IMR-90 (cell line): Measurements from ENCODE around the gene UPK1B. TPM values are rescaled to one million over a fixed set of nuclear protein-coding genes. Genes with fewer than 3 reads are reported as not detected.

ENCODE experiments used
- ATAC-seq: fragments of 200-7000 bp; cut with Tn5 transposase; 2 replicates; pipeline ENCODE4 v1.9.1; 2020; ENCODE audit warnings: low read depth, mild to moderate bottlenecking, moderate library complexity
- BruUV-seq: library from RNA; stranded (reverse); fragments of 400-500 nt; replicated peaks from 2 replicates; lab custom pipeline; 2021; lab: Mats Ljungman, UMichigan
- CTCF ChIA-PET: fragments of 300-600 bp; formaldehyde crosslinking; extraction: SDS; loops from one replicate; lab custom pipeline; 2021; ENCODE audit warnings: antibody characterized with exemption; lab: Yijun Ruan, JAX
- POLR2A ChIA-PET: fragments of 300-600 bp; sonication (Branson Sonifier 250); formaldehyde crosslinking; loops from one replicate; lab custom pipeline; 2022; ENCODE audit warnings: antibody characterized with exemption; ENCODE audit not compliant: unreplicated experiment; lab: Charles Lee
- DNase-seq: peaks from one replicate; pipeline ENCODE4 v3.0.0; 2013
- H2AFZ ChIP-seq: replicated peaks from 2 replicates; pipeline ENCODE3; 2013; ENCODE audit warnings: low read length, mild to moderate bottlenecking; ENCODE audit not compliant: poor library complexity
- H2AK5ac ChIP-seq: 2 replicates; pipeline ENCODE4 v1.6.1; 2013; ENCODE audit warnings: low read depth, low read length, inconsistent platforms
- H2AK9ac ChIP-seq: replicated peaks from 2 replicates; pipeline ENCODE3; 2013; ENCODE audit warnings: mild to moderate bottlenecking, low read depth, low read length, moderate library complexity; ENCODE audit not compliant: poor library complexity
- H2BK120ac ChIP-seq: 2 replicates; pipeline ENCODE4 v1.6.1; 2013; ENCODE audit warnings: low read depth, low read length, inconsistent platforms
- H2BK15ac ChIP-seq: 3 replicates; pipeline ENCODE4 v1.6.1; 2013; ENCODE audit warnings: low read depth, low read length, inconsistent platforms
- H2BK20ac ChIP-seq: 2 replicates; pipeline ENCODE4 v1.6.1; 2013; ENCODE audit warnings: low read depth, mild to moderate bottlenecking, inconsistent platforms, low read length, moderate library complexity
- H2BK5ac ChIP-seq: 2 replicates; pipeline ENCODE4 v1.6.1; 2013; ENCODE audit warnings: mild to moderate bottlenecking, low read depth, low read length, inconsistent platforms; ENCODE audit not compliant: poor library complexity, severe bottlenecking
- H3K14ac ChIP-seq: replicated peaks from 2 replicates; pipeline ENCODE4 v1.6.1; 2013; ENCODE audit warnings: low read depth, low read length, inconsistent platforms
- H3K18ac ChIP-seq: 2 replicates; pipeline ENCODE4 v1.6.1; 2013; ENCODE audit warnings: low read depth, low read length, control low read depth
- H3K23ac ChIP-seq: 2 replicates; pipeline ENCODE4 v1.6.1; 2013; ENCODE audit warnings: low read depth, low read length, inconsistent platforms
- H3K27ac ChIP-seq: 2 replicates; pipeline ENCODE4 v1.5.1; 2013; ENCODE audit warnings: mild to moderate bottlenecking, control low read depth, low read length; ENCODE audit not compliant: insufficient read depth
- H3K27me3 ChIP-seq: 2 replicates; pipeline ENCODE4 v1.6.1; 2013; ENCODE audit warnings: low read length; ENCODE audit not compliant: control insufficient read depth, insufficient read depth
- H3K36me3 ChIP-seq: 2 replicates; pipeline ENCODE4 v1.6.1; 2013; ENCODE audit warnings: low read length, mixed read lengths; ENCODE audit not compliant: control insufficient read depth, insufficient read depth
- H3K4ac ChIP-seq: 2 replicates; pipeline ENCODE4 v1.6.1; 2013; ENCODE audit warnings: low read depth, low read length, inconsistent platforms
- H3K4me1 ChIP-seq: 2 replicates; pipeline ENCODE4 v1.6.1; 2013; ENCODE audit warnings: low read length, mixed read lengths; ENCODE audit not compliant: control insufficient read depth, insufficient read depth
- H3K4me2 ChIP-seq: 2 replicates; pipeline ENCODE4 v1.6.1; 2013; ENCODE audit warnings: low read depth, mild to moderate bottlenecking, control low read depth, low read length, moderate library complexity
- H3K4me3 ChIP-seq: 2 replicates; pipeline ENCODE4 v1.5.1; 2013; ENCODE audit warnings: low read depth, mild to moderate bottlenecking, control low read depth, low read length, moderate library complexity; ENCODE audit not compliant: insufficient read depth
- H3K56ac ChIP-seq: 2 replicates; pipeline ENCODE4 v1.6.1; 2013; ENCODE audit warnings: low read length, inconsistent platforms; ENCODE audit not compliant: insufficient read depth; ENCODE audit errors: extremely low read depth
- H3K79me1 ChIP-seq, 2 experiments: 2 replicates each; pipeline ENCODE4 v1.6.1; 2013; ENCODE audit warnings: low read length in 2 of 2, inconsistent platforms in 1 of 2, low read depth in 1 of 2
- H3K9ac ChIP-seq: 2 replicates; pipeline ENCODE4 v1.6.1; 2013; ENCODE audit warnings: low read depth, low read length, control low read depth
- H3K9me1 ChIP-seq: 2 replicates; pipeline ENCODE4 v1.6.1; 2013; ENCODE audit warnings: low read length, inconsistent platforms; ENCODE audit not compliant: insufficient read depth
- H3K9me3 ChIP-seq: 2 replicates; pipeline ENCODE4 v1.6.1; 2013; ENCODE audit warnings: low read length; ENCODE audit not compliant: control insufficient read depth, insufficient read depth
- H4K20me1 ChIP-seq: 2 replicates; pipeline ENCODE4 v1.6.1; 2013; ENCODE audit warnings: low read length, inconsistent platforms; ENCODE audit not compliant: insufficient read depth
- H4K5ac ChIP-seq: 2 replicates; pipeline ENCODE4 v1.6.1; 2013; ENCODE audit warnings: mild to moderate bottlenecking, low read depth, low read length, control low read depth
- H4K8ac ChIP-seq, 2 experiments: 2 replicates each; pipeline ENCODE4 v1.6.1; 2013; ENCODE audit warnings: low read depth in 2 of 2, low read length in 2 of 2, control low read depth in 1 of 2, inconsistent platforms in 1 of 2
- H4K91ac ChIP-seq: 2 replicates; pipeline ENCODE4 v1.6.1; 2013; ENCODE audit warnings: low read depth, low read length, inconsistent platforms; ENCODE audit not compliant: insufficient read depth
- BHLHE40 ChIP-seq: fragments of 150-350 bp; IDR thresholded peaks from 2 replicates; pipeline ENCODE4 v1.6.1; 2016; ENCODE audit warnings: mild to moderate bottlenecking, low read depth, low read length
- CEBPB ChIP-seq: IDR thresholded peaks from 2 replicates; pipeline ENCODE4 v1.6.1; 2012; ENCODE audit warnings: low read depth, low read length, improper control_type of control experiment
- CHD1 ChIP-seq: IDR thresholded peaks from 2 replicates; pipeline ENCODE4 v1.6.1; 2012; ENCODE audit warnings: low read depth, low read length, improper control_type of control experiment
- CTCF ChIP-seq: conservative IDR thresholded peaks from 2 replicates; pipeline ENCODE4 v1.5.1; 2012; ENCODE audit warnings: mild to moderate bottlenecking, low read depth, low read length, improper control_type of control experiment
- ELK1 ChIP-seq: fragments of 150-350 bp; IDR thresholded peaks from 2 replicates; pipeline ENCODE4 v1.6.1; 2016; ENCODE audit warnings: low read depth, mild to moderate bottlenecking, low read length, moderate library complexity, borderline replicate concordance
- FOS ChIP-seq: fragments of 150-350 bp; IDR thresholded peaks from 2 replicates; pipeline ENCODE4 v1.6.1; 2016; ENCODE audit warnings: low read depth, low read length
- MAFK ChIP-seq: IDR thresholded peaks from 2 replicates; pipeline ENCODE4 v1.6.1; 2012; ENCODE audit warnings: low read depth, low read length, improper control_type of control experiment
- MXI1 ChIP-seq: IDR thresholded peaks from 2 replicates; pipeline ENCODE4 v1.6.1; 2012; ENCODE audit warnings: low read depth, mild to moderate bottlenecking, low read length, moderate library complexity, borderline replicate concordance
- NFE2L2 ChIP-seq: fragments of 150-350 bp; IDR thresholded peaks from 2 replicates; pipeline ENCODE4 v1.6.1; 2016; ENCODE audit warnings: low read depth, mild to moderate bottlenecking, low read length
- POLR2A ChIP-seq: IDR thresholded peaks from 2 replicates; pipeline ENCODE4 v1.6.1; 2012; ENCODE audit warnings: mild to moderate bottlenecking, low read depth, low read length
- RAD21 ChIP-seq: IDR thresholded peaks from 2 replicates; pipeline ENCODE4 v1.6.1; 2012; ENCODE audit warnings: low read length, improper control_type of control experiment
- RCOR1 ChIP-seq: IDR thresholded peaks from 2 replicates; pipeline ENCODE4 v1.6.1; 2012; ENCODE audit warnings: mild to moderate bottlenecking, low read length, improper control_type of control experiment; ENCODE audit not compliant: insufficient replicate concordance
- RFX5 ChIP-seq: IDR thresholded peaks from 2 replicates; pipeline ENCODE4 v1.8.0; 2012; ENCODE audit warnings: low read depth, mild to moderate bottlenecking, low read length, moderate library complexity
- SMC3 ChIP-seq: fragments of 150-350 bp; IDR thresholded peaks from 2 replicates; pipeline ENCODE4 v1.6.1; 2016; ENCODE audit warnings: low read depth, mild to moderate bottlenecking, antibody characterized with exemption, low read length, moderate library complexity
- USF2 ChIP-seq: fragments of 150-350 bp; IDR thresholded peaks from 2 replicates; pipeline ENCODE4 v1.6.1; 2017; ENCODE audit warnings: mild to moderate bottlenecking, antibody characterized with exemption, low read length, low read depth
- WGBS, 2 experiments: methylation state at CpG; one replicate each; pipeline versions ENCODE4 v1.1.5 to v1.1.7; 2013; ENCODE audit warnings: missing lambda C conversion rate in 2 of 2; ENCODE audit not compliant: insufficient read length in 1 of 2; ENCODE audit errors: extremely low coverage in 2 of 2; 5-methylcytosine and 5-hydroxymethylcytosine counted together
- dilution Hi-C: fragments of 300-500 bp; cut with HindIII; formaldehyde crosslinking; loops from one replicate; pipeline ENCODE4 v1.14.3; 2018; ENCODE audit warnings: low sequenced_read_pairs; ENCODE audit not compliant: unreplicated experiment
- in situ Hi-C: fragments of 300-500 bp; cut with MboI; formaldehyde crosslinking; loops from 3 replicates; pipeline ENCODE4 v1.14.3; 2019; ENCODE audit warnings: low sequenced_read_pairs, inconsistent platforms, mixed read lengths
- intact Hi-C: fragments of 100-400 bp; cut with micrococcal nuclease; formaldehyde crosslinking; loops from 2 replicates; pipeline ENCODE4 v1.10.0; 2022
- polyA plus RNA-seq, 3 experiments: library from polyadenylated mRNA; depleted of rRNA; stranded (reverse); fragments of >200 nt; gene quantifications; 2 replicates each; pipeline ENCODE4 v1.2.3, GENCODE V29; 2012; ENCODE audit warnings: low replicate concordance in 1 of 3
- total RNA-seq: library from RNA; depleted of rRNA; stranded (reverse); fragments of >200 nt; gene quantifications from 2 replicates; pipeline ENCODE4 v1.2.3, GENCODE V29; 2012

UPK1B gene
- total and polyA plus RNA-seq, 2 of the 4 experiments (the other 2 are of a cell fraction): 0.36 to 0.55 TPM

- Histone ChIP-seq H2BK5ac (peak overlapping the region; percentile 53), H2BK20ac (no peak overlapping the region; the same call in 1 of the 2 replicates), H3K14ac (0 out of 2 replicates have a peak overlapping the region, but pooled peaks have one; percentile 28), H4K8ac (peak overlapping the region in 1 of 2 experiments; percentile 6; a peak in 1 of 4 replicates), H3K9ac (peak overlapping the region; percentile 38; the same call in 1 of the 2 replicates), H3K23ac (no peak overlapping the region), H3K18ac (peak overlapping the region; percentile 70; the same call in 1 of the 2 replicates), H3K4me3 (no peak overlapping the region), H3K79me1 (no peaks in the 10 kb centered on the region), H2AK5ac (peak overlapping the region; percentile 49; the same call in 1 of the 2 replicates), H2AK9ac (no peak overlapping the region), H3K9me3 (no peaks in the 10 kb centered on the region), H2AFZ (peak overlapping the region; percentile 26), H3K27me3 (no peaks in the 10 kb centered on the region), H2BK120ac (peak overlapping the region; percentile 28; the same call in 1 of the 2 replicates), H4K91ac (peak overlapping the region; percentile 75; the same call in 1 of the 2 replicates), H3K9me1 (0 out of 2 replicates have a peak, but pooled peaks cover 3% of the 10 kb centered on the region), H4K5ac (peak overlapping the region; percentile 45; the same call in 1 of the 2 replicates), H3K4me2 (peak overlapping the region; percentile 53; the same call in 1 of the 2 replicates), H3K27ac (no peak overlapping the region), H4K20me1 (no peaks in the 10 kb centered on the region), H3K36me3 (no peaks in the 10 kb centered on the region), H3K4me1 (peaks cover 4% of the 10 kb centered on the region; the same call in 1 of the 2 replicates), H3K56ac (no peak overlapping the region), H2BK15ac (peak overlapping the region; percentile 79; the same call in 2 of the 3 replicates), H3K4ac (no peak overlapping the region)
- POLR2A ChIA-PET: no interaction called here
- intact Hi-C loops (no loop called here), in situ Hi-C loops (no loop called here), dilution Hi-C loops (no loop called here)
- CTCF ChIA-PET: no interaction called here
- WGBS, 2 experiments: 67% methylated on average over 1 of the region's 3 CpGs; no CpG with 5 or more reads in 1 of the 2 experiments
- peak; percentile 42 for DNase-seq
- TF ChIP-seq CHD1: no peak
- no peak for TF ChIP-seq MAFK
- TF ChIP-seq RCOR1: no peak
- no peak for TF ChIP-seq USF2
- no peak for TF ChIP-seq ELK1
- no peak for TF ChIP-seq MXI1
- TF ChIP-seq POLR2A: no peak
- TF ChIP-seq RFX5: no peak
- no peak for TF ChIP-seq NFE2L2
- TF ChIP-seq BHLHE40: no peak
- TF ChIP-seq CEBPB: no peak
- no peak for TF ChIP-seq CTCF
- no peak for TF ChIP-seq SMC3
- no peak for TF ChIP-seq FOS
- TF ChIP-seq RAD21: no peak
- BruUV-seq: no TSS peak
- ATAC-seq: peak; percentile 78
Observed at GRCh38 chr3:119170821-119171220, 2.6 kb upstream of the UPK1B start.
